Amniotic stem cell (primary cell): ENCODE data around the gene ECSCR.
"Not testable (repeated sequence)": the region's sequence is repeated elsewhere in the genome, so short reads cannot be mapped to it uniquely, and the experiment has no call there.

ENCODE experiments used
- DNase-seq: peaks from one replicate; lab custom pipeline; 2025; lab: John Stamatoyannopoulos, UW

Gene ECSCR, protein sequence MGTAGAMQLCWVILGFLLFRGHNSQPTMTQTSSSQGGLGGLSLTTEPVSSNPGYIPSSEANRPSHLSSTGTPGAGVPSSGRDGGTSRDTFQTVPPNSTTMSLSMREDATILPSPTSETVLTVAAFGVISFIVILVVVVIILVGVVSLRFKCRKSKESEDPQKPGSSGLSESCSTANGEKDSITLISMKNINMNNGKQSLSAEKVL

DNA sequence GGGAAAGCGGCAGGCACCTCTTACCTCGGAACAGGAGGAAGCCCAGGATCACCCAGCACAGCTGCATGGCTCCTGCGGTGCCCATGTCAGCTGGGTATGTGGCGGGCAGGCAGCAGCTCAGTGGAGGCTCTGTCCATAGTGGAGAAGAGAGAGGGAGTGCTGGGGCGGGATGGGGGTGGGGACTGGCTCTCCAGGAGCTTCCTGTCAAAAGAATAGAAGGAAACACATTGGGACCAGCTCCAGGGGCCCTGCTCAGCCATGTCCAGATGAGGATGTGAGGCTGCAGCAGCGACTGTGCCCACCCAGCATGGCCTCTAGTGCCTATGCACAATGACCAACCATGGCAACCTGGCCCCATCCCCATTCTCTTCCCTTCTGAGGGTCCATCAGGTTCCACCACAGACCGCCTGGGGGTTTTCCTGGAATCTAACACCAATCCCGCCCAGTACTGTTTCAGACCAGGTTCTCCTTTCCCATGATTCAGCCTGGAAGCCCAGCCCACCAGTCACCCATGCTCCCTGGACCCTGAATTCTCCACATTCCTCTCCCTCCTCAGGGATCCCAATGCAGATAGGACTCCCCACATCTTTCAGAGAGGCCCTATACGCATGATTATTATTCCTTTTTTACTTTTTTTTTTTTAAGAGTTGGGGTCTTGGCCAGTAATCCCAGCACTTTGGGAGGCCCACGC lies at the start of gene ECSCR:
Gene ECSCR (minus strand): TSS at position 158 of the 691 bp plus-strand sequence. CDS start 73 bp downstream, at position 85.
- no peak for DNase-seq

DNA sequence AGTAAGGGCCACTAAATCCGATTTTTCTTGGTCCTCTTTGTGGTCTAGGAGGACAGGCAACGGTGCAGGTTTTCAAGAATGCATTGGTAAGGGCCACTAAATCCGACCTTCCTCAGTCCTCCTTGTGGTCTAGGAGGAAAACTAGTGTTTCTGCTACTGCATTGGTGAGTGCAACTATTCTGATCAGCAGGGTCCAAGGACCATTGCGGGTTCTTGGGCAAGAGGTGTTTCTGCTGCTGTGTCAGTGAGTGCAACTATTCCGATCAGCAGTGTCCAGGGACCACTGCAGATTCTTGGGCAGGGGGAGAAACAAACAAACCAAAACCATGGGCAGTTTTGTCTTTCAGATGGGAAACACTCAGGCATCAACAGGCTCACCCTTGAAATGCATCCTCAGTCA lies 42.2 kb upstream of the ECSCR start:
- DNase-seq = not testable (repeated sequence)

DNA sequence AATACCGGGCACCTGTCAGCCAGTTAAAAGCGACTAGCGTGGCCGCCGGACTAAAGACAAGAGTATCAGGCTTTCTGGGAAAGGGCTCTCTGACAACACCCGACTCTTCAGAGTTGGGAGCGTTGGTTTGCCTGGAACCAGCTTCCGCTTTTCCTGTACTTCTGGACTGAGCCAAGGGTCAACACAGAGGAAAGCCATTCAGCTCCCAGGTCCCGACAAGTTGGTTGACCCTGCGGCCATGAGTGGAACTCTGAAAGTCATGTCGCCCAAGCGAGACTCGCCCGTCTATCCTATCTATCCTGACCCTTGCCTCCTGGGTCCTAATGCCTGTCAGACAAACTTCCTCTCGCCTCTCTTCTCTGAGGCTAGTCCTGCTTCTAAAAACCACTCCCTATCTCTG lies 41.3 kb upstream of the ECSCR start:
- DNase-seq = not testable (repeated sequence)

DNA sequence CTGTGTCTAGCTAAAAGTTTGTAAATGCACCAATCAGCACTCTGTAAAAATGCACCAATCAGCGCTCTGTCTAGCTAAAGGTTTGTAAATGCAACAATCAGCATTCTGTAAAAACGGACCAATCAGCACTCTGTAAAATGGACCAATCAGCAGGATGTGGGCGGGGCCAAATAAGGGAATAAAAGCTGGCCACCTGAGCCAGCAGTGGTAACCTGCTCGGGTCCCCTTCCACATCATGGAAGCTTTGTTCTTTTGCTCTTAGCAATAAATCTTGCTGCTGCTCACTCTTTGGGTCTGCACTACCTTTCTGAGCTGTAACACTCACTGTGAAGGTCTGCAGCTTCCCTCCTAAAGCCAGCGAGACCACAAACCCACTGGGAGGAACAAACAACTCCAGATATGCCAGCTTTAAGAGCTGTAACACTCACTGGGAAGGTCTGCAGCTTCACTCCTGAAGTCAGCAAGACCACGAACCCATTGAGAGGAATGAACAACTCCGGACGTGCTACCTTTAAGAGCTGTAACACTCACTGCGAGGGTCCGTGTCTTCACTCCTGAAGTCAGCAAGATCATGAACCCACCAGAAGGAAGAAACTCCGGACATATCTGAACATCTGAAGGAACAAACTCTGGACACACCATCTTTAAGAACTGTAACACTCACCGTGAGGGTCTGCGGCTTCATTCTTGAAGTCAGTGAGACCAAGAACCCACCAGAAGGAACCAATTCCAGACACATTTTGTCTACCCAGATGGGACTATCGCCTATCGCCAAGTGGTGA lies 40.7 kb upstream of the ECSCR start:
- not testable (repeated sequence) for DNase-seq

DNA sequence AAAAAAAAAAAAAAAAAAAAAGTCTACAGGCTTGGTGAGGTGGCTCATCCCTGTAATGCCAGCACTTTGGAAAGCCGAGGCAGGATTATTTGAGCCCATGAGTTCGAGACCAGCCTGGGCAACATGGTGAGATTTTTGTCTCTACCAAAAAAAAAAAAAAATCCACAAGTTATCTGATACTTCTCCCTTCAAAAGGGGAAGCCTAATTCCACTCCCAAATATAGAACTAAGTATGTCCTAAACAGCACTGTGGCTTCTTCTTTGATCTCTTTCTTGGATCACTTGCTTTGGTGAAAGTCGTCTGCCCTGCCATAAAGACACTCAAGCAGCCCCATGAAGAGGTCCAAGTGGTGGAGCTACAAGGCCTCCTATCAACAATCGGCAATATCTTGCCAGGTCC lies 38.8 kb upstream of the ECSCR start:
- no peak for DNase-seq

DNA sequence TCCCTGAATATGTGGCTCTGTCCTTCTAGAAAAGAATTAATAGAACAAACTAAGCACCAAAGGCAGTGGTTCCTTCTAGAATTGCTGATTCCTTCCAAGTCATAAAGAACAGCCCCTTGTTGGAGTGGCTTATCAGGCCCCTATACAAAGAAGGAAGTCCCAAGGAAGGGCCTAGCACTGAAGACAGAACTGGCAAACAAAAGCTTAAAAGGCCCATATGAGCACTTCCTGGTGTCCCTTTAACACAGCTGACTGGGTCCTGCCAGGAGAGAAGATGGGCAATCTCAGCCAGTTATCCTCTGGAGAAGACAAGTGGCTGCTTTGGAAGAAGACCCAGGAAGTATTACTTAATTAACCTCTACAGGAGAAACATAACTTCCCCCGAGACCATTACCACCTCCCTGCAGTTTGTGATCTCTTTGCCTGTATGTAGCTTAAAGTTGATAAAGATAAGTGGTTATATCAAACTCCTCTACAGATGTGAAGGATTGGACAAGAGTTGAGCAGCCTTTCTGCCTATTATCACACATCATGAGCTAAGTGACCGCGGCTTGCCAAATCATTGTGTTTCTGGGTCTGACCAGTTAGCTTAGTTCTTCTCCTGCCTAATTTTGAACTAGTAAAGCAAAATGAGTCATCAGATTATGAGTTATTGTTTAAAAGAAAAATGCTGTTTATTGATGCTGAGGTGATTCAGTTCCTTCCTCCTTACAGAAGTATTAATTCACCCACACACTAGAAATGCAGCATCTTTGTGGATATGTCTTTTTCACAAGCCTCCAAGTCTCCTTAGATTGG lies 33.3 kb upstream of the ECSCR start:
- DNase-seq = no peak

DNA sequence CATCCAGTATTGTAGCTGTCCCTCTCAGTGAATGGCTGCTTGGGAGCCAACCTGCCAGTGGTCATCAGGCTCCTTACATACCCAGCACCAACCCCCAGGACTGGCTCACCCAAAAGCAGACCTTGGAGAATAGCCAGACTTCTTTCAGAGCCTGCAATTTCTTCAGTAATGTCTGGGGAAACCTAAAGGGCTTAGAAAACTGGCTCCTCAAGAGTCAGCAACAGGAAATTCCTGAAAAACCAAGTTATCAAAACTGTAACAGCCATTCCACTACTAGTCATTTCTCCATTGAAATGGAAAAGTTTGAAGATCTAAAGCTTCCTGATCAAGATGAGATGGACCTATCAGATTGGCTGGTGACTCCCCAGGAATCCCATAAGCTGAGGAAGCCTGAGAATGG lies 32.3 kb upstream of the ECSCR start:
- no peak for DNase-seq

DNA sequence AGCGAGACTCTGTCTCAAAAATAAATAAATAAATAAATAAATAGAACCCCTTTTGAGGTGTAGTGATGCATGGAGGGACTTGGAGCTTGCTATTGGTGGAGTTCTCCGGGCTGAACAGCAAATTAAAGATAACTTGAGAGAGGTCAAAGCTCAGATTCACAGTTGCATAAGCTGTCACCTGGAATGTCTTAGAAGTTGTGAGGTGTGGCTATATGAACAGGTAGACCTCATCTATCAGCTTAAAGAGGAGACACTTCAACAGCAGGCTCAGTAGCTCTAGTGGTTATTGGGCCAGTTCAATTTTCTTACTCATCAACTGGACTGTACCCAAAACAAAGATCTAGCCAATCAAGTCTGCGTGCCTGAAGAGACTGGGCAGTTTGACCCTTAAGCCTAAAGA lies 31.7 kb upstream of the ECSCR start:
- DNase-seq = no peak

DNA sequence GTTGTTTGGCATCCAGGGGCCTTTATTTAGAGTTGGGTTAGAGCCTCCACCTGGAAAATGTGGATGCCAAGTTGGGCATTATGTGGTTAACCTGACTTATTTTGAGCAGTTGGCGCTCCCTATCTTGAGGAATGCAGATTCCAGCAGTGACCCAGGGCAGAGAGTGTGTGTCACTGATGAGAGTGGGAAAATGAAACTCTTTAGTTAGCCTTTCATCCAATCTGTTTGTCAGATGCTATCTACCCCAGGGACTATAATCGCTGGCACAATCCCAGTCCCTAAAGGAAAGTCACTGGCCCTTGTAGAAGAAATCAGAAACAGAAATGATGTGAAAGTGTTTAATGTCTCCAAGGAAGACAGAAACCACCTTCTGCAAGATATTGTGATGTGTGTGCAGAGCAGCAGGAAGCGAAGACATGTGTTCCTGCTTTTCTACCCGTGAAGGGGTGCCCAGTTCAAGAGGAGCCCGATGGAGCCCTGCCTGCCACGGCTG lies 30.2 kb upstream of the ECSCR start:
- DNase-seq = no peak

DNA sequence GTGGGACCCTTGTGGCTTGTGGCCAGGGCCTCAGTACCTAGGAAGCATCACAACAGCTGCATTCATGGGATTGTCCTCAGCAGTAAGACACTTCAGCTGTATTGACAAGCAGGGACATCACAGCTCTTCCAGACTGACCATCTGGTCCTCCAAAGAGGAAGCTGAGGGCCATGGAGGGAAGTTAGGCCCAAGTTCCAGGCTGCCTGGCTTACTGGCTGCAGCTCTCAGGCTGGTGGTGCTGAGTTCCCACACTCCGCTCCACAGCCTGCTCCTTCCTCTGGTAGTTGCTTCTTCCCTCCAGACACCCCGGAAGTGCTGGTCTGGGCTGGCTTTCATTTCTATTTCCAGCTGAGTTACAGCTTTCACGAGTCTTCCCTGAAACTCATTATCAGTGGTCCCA lies 25.7 kb upstream of the ECSCR start:
- no peak for DNase-seq

DNA sequence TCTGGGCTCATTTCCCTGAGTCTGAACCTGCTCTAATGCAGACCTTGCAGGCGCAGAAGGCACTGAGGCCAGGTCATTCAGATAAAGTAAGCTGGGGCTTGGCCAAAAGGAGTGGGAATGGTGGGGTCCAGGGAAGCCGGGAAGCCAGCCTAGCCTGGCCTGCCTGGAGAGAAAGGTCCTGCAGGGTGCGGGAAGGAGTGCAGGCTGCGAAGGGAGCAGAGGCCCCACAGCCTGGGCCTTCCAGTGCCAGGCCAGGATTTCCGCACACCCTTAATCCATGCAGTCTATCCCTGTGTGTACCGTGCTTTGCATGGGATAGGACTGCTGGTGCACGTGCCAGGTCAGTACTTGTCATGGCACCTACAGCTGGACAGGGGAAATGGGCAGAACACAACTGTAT lies 23.7 kb upstream of the ECSCR start:
- DNase-seq = no peak

DNA sequence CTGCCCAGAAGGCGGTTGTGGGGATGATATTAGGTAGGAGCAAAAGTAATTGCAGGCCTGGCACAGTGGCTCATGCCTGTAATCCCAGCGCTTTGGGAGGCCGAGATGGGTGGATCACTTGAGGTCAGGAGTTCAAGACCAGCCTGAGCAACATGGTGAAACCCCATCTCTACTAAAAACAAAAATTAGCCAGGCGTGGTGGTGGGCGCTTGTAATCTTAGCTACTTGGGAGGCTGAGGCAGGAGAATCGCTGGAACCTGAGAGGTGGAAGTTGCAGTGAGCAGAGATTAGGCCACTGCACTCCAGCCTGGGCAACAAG lies 20.3 kb upstream of the ECSCR start:
- DNase-seq = not testable (repeated sequence)

DNA sequence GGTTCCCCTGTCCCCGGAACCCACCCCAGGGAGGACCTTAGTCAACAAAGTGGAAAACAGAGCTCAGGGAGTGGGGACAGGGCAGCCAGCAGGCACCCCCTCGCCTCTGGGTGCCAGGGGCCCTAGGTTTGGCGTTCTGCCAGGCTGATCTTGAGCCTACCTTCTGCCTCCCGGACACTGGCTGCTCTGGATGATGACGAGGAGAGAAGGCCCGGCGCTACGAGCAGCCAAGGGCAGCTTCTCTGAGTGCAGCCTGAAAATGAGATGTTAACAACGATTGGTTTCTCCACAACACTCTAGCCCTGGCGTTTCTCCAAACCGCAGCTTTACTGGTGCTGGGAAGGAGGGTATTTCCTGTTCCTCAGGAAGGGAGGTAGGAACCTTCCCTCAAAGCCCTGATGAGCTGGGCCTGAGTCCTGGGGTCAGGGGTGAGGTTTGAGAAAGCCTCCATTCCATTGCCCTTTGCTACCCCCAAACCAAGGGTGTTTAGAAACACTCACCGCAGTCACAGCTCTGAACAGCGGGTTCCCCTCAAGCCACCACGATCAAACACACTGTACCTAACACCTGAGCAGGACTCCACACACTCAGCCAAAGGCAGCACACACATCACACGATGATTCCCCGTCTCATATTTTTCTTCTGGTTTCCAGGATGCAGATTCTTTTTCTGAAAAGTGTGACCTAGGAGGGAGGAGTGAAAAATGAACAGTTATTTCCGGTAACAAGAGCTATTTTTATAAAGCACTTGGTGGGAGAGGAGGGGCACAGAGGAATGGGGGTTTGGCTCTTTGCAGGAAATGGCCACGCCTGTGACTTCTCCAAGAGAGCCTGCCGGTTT lies 19.7 kb upstream of the ECSCR start, which contains the start of gene STING1:
Gene STING1 (minus strand): TSS at position 709 of the 840 bp plus-strand sequence. CDS start 1,054 bp downstream, outside the sequence.
- DNase-seq = peak; percentile 87

DNA sequence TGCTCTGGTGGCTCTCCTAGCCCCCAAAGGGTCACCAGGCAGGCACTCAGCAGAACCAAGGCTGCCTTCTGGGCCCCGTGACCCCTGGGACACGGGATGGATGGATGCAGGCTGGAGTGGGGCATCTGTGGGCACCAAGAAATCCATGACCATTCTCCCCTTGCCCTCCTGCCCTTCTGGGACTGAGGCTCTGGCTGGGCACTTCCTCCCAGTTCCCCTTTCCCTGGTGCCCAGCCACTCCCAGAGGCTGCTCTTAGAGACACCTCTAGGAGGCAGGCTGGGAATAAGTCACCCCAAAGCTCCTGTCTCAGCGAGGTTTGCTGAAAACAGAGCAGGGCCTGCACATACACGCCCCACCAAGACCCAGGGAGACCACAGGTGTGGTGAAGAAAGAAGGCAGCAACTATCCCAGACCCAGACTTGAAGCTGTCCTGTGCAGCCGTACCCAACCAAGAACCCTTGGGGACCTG lies 19.1 kb upstream of the ECSCR start:
- no peak for DNase-seq

DNA sequence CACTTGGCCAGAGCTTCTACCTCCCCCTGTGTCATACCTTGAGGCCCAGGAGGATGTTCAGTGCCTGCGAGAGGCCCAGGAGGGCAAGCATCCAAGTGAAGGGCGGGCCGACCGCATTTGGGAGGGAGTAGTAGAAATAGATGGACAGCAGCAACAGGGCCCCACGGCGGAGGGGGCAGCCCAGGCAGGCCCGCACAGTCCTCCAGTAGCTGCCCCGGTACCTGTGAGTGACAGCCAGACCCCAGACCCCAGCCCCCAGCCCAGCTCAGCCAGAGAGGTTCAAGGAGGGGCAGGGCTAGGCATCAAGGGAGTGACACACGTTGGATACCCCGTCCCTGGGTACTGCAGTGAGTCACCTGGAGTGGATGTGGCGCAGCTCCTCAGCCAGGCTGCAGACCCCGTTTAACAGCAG lies 18.6 kb upstream of the ECSCR start:
- DNase-seq = no peak

DNA sequence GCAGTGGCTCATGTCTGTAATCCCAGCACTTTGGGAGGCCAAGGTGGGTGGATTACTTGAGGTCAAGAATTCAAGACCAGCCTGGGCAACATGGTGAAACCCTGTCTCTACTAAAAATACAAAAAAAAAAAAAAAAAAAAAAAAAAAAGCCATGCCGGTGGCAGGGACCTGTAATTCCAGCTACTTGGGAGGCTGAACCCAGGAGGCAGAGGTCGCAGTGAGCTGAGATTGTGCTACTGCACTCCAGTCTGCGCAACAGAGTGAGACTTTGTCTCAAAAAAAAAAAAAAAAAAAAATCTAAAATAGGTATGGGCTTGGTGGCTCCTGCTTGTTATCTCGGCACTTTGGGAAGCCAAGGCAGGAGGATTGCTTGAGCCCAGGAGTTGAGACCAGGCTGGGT lies 17.2 kb upstream of the ECSCR start:
- not testable (repeated sequence) for DNase-seq

DNA sequence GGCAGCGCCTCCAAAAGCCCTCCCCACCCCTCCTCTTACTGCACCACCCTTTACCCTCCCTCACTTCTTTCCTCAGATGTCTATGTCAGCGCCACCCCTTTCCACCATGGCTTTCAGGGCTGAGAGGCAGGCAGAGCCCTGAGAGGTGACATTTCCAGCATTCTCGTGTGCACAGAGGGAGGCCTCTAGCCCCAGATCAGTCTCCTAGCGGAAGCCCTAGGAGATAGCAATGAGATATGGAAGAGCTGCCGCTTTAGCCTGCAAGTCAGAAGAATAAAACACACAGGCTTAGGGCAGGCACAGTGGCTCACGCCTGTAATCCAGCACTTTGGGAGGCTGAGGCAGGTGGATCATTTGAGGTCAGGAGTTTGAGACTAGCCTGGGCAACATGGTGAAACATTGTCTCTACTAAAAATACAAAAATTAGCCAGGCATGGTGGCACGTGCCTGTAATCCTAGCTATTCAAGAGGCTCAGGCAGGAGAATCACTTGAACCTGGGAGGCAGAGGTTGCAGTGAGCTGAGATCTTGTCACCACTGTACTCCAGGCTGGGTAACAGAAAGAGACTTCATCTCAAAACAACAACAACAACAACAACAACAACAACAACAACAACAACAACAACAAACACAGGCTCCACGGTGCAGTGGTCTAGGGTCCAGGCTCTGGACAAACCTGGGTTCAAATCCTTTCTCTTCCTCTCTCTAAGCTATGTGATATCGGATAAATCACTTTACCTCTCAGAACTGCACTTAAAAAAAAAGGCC lies 16.3 kb upstream of the ECSCR start:
- not testable (repeated sequence) for DNase-seq

DNA sequence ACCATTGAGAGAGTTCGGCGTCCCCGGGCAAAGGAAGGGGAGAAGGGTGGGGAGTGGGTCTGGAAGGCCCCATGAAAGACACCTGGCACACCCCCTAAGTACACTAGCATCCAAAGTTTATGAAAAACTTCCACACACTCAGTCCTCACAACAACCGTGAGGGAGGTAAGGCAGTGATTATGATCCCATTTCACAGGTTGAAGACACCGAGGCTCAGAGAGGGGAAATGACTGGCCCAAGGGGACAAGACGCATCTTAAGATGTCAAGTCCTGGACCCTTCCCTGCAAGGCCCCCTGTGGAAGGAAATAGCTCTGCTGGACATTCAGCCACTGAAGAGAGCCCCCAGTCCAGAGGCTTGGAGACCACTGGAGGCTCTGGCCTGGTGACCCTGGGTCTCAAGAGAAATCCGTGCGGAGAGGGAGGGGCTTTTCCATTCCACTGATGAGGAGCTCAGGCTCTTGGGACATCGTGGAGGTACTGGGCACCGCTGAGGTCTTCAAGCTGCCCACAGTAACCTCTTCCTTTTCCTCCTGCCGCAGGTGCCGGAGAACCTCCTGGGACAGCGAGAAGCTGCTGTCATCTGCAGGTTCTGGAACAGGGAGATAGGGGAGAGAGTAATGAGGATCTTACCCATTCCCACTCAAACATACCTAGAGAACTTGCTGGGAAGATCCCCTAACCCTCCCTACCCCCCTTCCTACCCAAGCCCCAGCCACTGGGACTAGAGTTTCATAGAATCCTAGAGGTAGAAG lies 13.5 kb upstream of the ECSCR start:
- DNase-seq = no peak
